SK-N-SH treated with all-trans-retinoic acid at 6 μM for 48 hours (cell line): ENCODE measurements around the gene MRPL11.
"Not testable (repeated sequence)": the region's sequence is repeated elsewhere in the genome, so short reads cannot be mapped to it uniquely, and the experiment has no call there.

Experiments used
- ATAC-seq: fragments of 200-7000 bp; cut with Tn5 transposase; 3 replicates; pipeline ENCODE4 v1.9.1; 2020; ENCODE audit warnings: mild to moderate bottlenecking, moderate library complexity
- ARNTL ChIP-seq: fragments of 450-650 bp; formaldehyde crosslinking; IDR thresholded peaks from 2 replicates; pipeline ENCODE4 v1.5.0; 2020; ENCODE audit warnings: low read depth, mild to moderate bottlenecking, moderate library complexity, borderline replicate concordance
- BACH2 ChIP-seq: fragments of 250-450 bp; sonication (Bioruptor Pico); IDR thresholded peaks from 2 replicates; pipeline ENCODE4 v1.9.0; 2021; ENCODE audit warnings: mild to moderate bottlenecking, borderline replicate concordance
- CREB5 ChIP-seq: fragments of 250-450 bp; sonication (Bioruptor Pico); IDR thresholded peaks from 2 replicates; pipeline ENCODE4 v1.5.1; 2020; ENCODE audit warnings: low read depth, mild to moderate bottlenecking, moderate library complexity
- CSDC2 ChIP-seq: fragments of 250-450 bp; sonication (Bioruptor Pico); IDR thresholded peaks from 2 replicates; pipeline ENCODE4 v1.5.0; 2020; ENCODE audit warnings: mild to moderate bottlenecking, moderate library complexity
- CSRNP3 ChIP-seq: fragments of 250-450 bp; sonication (Bioruptor Pico); IDR thresholded peaks from 2 replicates; pipeline ENCODE4 v1.5.1; 2021; ENCODE audit warnings: mild to moderate bottlenecking, moderate library complexity
- ISL1 ChIP-seq: fragments of 250-450 bp; sonication (Bioruptor Pico); IDR thresholded peaks from 2 replicates; pipeline ENCODE4 v2.1.2; 2022; ENCODE audit warnings: mild to moderate bottlenecking, moderate library complexity
- OSR1 ChIP-seq: fragments of 250-450 bp; sonication (Bioruptor Pico); IDR thresholded peaks from 2 replicates; pipeline ENCODE4 v1.8.0; 2022; ENCODE audit warnings: moderate library complexity, mild to moderate bottlenecking, inconsistent platforms
- POU6F1 ChIP-seq: fragments of 250-450 bp; sonication (Bioruptor Pico); IDR thresholded peaks from 2 replicates; pipeline ENCODE4 v1.8.0; 2021; ENCODE audit warnings: low read depth, mild to moderate bottlenecking, moderate library complexity, borderline replicate concordance
- PPARA ChIP-seq: fragments of 250-450 bp; sonication (Bioruptor Pico); IDR thresholded peaks from 2 replicates; pipeline ENCODE4 v1.5.0; 2020; ENCODE audit warnings: mild to moderate bottlenecking, borderline replicate concordance
- RARB ChIP-seq: fragments of 250-450 bp; sonication (Bioruptor Pico); IDR thresholded peaks from 2 replicates; pipeline ENCODE4 v1.8.0; 2021; ENCODE audit warnings: mild to moderate bottlenecking, moderate library complexity
- SNAI2 ChIP-seq: fragments of 250-450 bp; sonication (Bioruptor Pico); IDR thresholded peaks from 2 replicates; pipeline ENCODE4 v1.5.0; 2020; ENCODE audit warnings: mild to moderate bottlenecking, moderate library complexity
- TCF4 ChIP-seq: fragments of 250-450 bp; sonication (Bioruptor Pico); IDR thresholded peaks from 2 replicates; pipeline ENCODE4 v1.8.0; 2021; ENCODE audit warnings: mild to moderate bottlenecking, moderate library complexity, borderline replicate concordance
- TSHZ2 ChIP-seq: fragments of 250-450 bp; sonication (Bioruptor Pico); IDR thresholded peaks from 2 replicates; pipeline ENCODE4 v1.5.0; 2020; ENCODE audit warnings: mild to moderate bottlenecking, moderate library complexity
- ZC3H10 ChIP-seq: fragments of 250-450 bp; sonication (Bioruptor Pico); IDR thresholded peaks from 2 replicates; pipeline ENCODE4 v1.5.1; 2021; ENCODE audit warnings: mild to moderate bottlenecking, moderate library complexity
- ZFP3 ChIP-seq: fragments of 250-450 bp; sonication (Bioruptor Pico); IDR thresholded peaks from 2 replicates; pipeline ENCODE4 v1.5.0; 2020; ENCODE audit warnings: mild to moderate bottlenecking, moderate library complexity
- ZFP30 ChIP-seq: fragments of 450-650 bp; formaldehyde crosslinking; IDR thresholded peaks from 2 replicates; pipeline ENCODE4 v1.5.0; 2022; ENCODE audit warnings: mild to moderate bottlenecking, moderate library complexity
- ZNF565 ChIP-seq: fragments of 450-650 bp; formaldehyde crosslinking; conservative IDR thresholded peaks from 2 replicates; pipeline ENCODE4 v1.5.0; 2020; ENCODE audit warnings: low read depth, mild to moderate bottlenecking, moderate library complexity
- ZNF70 ChIP-seq: fragments of 450-650 bp; formaldehyde crosslinking; IDR thresholded peaks from 2 replicates; pipeline ENCODE4 v1.5.0; 2020; ENCODE audit warnings: mild to moderate bottlenecking, moderate library complexity
- ZNF8 ChIP-seq: fragments of 450-650 bp; formaldehyde crosslinking; IDR thresholded peaks from 2 replicates; pipeline ENCODE4 v1.5.0; 2020; ENCODE audit warnings: mild to moderate bottlenecking, moderate library complexity

MRPL11 gene

GRCh38 chr11:66440940-66441282, 2.3 kb upstream of the MRPL11 start:
- ATAC-seq, result not testable (repeated sequence)

GRCh38 chr11:66440101-66440939, 1.7 kb upstream of the MRPL11 start:
- ATAC-seq, result not testable (repeated sequence)

GRCh38 chr11:66437979-66438503, 607 bp downstream of the MRPL11 start:
- TF ChIP-seq ARNTL (no peak), BACH2 (CRISPR knock-in tag) (no peak), ZNF8 (no peak), OSR1 (no peak)
- peak; percentile 3; the same call in 2 of the 3 replicates for ATAC-seq

- TF ChIP-seq CREB5 (CRISPR knock-in tag) (no peak), PPARA (CRISPR knock-in tag) (no peak), ZNF8 (no peak)
- TF ChIP-seq, all 23 proteins: peak for 0
- ATAC-seq, result no peak
These were observed 6.1 kb downstream of the MRPL11 start for GRCh38 chr11:66432597-66432996.

- ATAC-seq, result not testable (repeated sequence)
These were observed 6.7 kb downstream of the MRPL11 start for GRCh38 chr11:66431871-66432329.

GRCh38 chr11:66431287-66431686, 7.4 kb downstream of the MRPL11 start:
- ATAC-seq, result not testable (repeated sequence)

GRCh38 chr11:66429983-66430602, 8.6 kb downstream of the MRPL11 start:
- ATAC-seq, result peak; percentile 99
- TF ChIP-seq PPARA (CRISPR knock-in tag), result no peak
- TF ChIP-seq ARNTL, result no peak
- TF ChIP-seq ZFP30, result no peak
- TF ChIP-seq CSDC2 (CRISPR knock-in tag), result no peak
- TF ChIP-seq POU6F1 (CRISPR knock-in tag), result no peak
- TF ChIP-seq ZNF565, result no peak
- TF ChIP-seq ZC3H10 (CRISPR knock-in tag), result no peak
- TF ChIP-seq TCF4 (CRISPR knock-in tag), result no peak
- no peak for TF ChIP-seq ZFP3 (CRISPR knock-in tag)
- TF ChIP-seq OSR1, result no peak
- TF ChIP-seq SNAI2 (CRISPR knock-in tag), result no peak
- no peak for TF ChIP-seq RARB (CRISPR knock-in tag)
- no peak for TF ChIP-seq ZNF70 (CRISPR knock-in tag)
- TF ChIP-seq BACH2 (CRISPR knock-in tag), result no peak
- no peak for TF ChIP-seq CSRNP3 (CRISPR knock-in tag)
- TF ChIP-seq TSHZ2, result no peak
- no peak for TF ChIP-seq ISL1
